ENCODE results near the gene LRRC1.

Gene LRRC1

DNA sequence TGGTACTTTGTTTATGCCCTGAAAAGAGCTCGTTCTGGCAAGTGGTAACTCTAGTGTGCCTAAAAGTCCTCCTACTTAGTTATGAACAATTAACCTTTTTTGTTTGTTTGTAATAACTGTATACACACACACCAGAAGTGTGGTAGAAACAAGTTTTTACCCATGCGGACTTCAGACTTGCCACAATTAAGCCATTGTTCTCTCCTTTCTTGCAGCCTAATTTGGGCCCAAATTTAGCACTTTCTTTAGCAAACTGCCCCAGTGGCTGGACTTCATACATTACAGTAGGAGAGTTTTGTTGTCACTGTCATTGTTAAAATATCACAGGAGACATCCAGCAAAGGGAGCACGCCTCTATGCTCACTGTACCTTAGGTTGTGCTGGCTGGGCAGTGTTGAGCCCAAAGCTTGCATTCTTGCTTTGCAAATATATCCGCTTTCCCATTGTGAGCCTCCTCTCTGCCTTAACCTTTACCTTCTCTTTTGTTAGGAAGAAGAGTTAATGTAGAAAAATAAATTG, 53.0 kb downstream of the LRRC1 start:
- DNase-seq (ENCODE audit: low read depth in 2 of 2), result no peak

DNA sequence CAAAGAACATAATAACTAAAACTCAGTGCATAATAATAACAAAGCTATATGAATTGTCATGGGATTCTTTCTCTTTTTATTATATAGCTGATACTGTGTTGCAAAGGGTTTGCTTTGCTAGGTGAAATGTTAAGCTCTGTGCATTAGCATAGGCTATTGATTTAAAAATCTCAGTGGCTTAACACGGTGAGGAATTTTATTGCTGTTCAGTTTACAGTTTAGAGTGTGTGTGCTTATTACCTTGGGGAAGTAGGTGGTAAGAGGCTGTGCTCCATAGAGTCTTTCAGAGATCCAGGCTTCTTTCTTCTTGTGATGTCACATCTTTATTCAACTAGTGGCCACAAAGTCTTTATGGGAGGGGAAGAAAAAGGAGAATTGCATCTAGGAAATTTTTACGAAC, 55.7 kb downstream of the LRRC1 start:
- no peak for DNase-seq (ENCODE audit: low read depth in 2 of 2)

DNA sequence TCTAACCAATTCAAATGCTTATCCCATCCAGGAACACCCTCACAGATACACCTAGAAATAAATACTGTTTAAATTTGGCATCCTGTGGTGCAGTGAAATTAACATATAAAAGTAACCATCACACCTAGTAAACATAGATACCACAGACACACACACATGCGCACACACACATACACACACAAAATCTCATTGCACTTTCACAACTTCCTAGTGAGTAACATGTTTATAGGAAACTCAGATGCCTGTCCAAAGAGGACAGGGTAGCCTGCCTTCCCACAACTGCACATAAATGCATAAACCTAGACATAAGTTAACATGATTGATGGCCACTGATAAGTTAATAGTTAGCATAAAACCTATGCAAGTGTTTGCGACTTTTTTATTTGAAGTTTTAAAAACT, 56.8 kb downstream of the LRRC1 start:
- no peak for DNase-seq (ENCODE audit: low read depth in 2 of 2)

DNA sequence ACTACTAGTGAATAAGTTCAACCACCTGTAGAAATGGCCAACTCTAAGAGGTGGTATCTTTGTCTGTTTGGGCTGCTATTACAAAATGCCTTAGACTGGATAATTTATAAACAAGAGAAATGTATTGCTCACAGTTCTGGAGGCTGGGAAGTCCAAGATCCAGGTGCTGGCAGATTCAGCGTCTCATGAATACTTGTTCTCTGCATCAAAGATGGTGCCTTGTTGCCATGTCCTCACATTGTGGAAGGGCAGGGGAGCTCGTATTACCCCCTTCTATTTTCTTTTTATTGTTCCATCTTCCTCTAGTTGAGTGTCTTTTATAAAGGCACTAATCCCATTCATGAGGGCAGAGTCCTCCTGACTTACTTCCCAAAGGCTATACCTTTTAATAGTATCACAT, 58.0 kb downstream of the LRRC1 start:
- DNase-seq (ENCODE audit: low read depth in 2 of 2), result no peak

DNA sequence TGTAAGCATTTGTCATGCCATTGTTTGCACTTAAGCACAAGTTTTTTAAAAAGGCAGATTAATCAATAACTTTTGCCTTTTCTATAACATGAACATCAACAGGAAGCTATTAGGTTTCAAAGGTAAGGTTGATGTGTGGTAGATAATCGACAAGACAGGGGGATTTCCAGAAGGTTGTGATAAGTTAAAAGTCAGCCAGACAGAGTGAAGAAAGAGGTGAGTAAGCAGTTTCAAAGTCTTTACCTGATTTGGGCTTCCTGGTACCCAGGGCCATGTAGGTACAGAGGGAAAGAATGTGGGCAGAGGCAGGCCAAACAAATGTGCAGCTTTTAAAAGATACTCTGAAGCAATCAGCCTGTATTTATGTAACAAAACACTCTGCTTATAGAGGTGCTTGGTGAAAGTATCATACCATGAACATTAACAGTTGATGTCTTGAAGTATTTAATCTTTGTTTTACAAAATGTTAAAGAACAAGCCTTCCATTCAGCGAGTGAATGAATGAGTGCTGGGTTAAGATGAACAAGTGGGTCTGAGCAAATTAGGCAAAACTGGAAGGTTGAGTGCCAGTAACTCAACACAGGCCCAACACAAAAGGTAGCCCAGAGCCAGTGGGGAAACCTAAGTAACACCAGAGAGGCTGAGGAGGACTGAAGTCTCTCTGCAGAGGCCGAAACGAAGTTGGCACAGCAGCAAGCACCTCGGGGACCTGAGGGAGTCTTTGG, 60.2 kb downstream of the LRRC1 start:
- no peak for DNase-seq (ENCODE audit: low read depth in 2 of 2)

DNA sequence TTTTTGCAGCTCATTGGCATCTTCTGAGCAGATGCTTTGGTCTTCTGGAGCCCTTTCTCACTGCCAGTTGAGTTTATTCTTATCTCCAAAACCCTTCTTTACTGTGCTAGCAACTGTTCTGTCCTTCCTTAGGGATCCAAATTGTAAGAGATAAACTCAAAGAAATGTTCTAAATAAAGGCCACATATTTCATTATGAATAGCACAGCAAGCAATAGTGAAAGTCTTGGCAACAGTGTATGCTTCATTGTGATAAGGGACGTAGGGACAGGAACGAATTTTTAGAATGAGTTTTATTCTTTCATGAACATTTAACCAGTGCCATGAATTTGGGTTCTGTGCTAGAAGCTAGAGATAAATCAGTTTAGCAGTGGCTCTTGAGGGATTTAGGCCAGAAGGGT, 61.1 kb downstream of the LRRC1 start:
- DNase-seq (ENCODE audit: low read depth in 2 of 2), result no peak

DNA sequence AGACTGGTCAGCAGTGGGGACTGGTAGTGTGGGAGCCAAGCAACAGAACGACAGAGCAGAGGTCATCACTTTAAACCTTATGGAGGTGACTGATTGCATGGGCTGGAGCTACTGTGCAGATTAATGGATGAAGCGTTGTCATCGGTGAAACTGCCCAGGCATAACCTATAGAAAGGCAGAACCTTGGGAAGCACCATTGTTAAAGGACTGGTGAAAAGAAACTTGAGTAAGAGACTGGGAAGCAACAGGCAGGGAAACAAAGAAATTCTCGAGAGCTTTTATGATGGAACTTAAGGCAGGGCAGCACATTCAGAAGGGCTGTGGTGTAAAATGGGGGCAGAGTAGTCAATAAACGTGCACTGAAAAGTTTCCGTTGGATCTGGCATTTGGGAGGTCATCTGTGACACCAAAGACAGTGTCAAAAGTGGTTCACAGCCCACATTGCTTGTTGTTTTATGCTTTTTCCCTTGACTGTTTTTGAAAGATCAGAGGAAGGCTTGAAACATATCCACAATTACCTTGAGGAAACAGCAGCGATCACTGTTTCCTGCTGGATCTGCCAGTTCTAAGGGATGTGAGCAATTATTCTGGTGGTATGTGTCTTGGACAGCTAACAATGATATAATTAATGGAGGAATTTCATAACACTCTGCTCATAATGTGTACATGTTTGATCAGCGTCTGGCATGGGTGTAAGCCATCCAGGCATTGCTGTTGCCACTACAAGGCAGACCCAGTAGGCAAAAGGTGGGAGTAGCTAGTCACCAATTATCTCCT, 62.7 kb downstream of the LRRC1 start:
- DNase-seq (ENCODE audit: low read depth in 2 of 2), result no peak

DNA sequence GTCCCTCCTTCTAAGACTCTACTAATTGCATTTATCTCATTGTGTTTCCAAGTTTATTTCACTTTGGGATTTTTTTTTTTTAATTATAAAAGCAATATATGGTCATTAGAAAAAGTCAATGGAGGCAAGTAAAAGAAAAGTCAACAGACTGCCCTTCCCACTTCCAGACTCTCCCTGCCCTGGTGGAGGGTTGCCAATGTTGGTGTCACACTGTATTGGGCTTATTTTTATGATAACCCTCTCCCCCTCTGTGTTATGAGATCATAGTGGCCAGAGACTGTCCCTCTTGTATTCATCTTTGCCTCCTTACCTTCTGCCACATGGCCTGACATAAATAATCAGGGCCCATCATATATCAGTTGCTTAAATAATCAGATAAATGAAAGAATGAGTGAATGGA, 63.4 kb downstream of the LRRC1 start:
- DNase-seq (ENCODE audit: low read depth in 2 of 2), result no peak

DNA sequence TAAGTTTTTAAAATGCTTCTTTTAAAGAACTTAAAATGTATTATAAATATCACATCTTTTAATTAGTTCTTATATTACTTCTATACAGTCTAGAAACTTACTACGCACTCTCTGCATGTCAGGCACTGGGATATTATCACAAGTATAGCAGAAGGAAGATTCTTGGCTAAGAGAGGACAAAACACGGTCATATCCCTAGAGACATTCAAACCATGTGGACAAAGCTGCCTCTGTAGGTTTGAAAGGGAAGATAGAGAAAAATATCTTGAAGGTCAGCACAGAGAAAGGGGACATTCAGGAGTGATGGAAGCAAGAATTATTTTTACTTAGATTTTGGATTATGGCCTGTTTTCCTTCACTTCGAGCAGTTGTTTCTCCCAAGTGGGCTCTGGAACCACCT, 64.1 kb downstream of the LRRC1 start:
- no peak for DNase-seq (ENCODE audit: low read depth in 2 of 2)

DNA sequence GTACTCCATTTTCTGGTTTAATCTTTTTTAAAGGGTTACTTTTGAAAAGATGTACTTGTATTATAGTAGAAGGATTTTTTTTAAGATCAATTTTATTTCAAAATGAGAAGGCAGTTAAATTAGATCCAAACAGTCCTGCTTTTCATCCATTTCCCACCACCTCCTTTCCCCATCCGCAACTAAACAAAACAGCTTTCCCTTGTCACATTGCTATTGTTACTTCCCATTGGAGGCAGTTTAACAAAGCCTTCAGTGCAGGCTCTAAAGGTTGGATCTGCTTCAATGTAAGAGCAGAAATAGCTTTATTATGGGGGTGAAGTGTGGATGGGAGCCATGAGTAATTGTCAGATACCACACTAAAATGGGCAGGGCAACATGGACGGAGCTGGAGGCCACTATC, 65.7 kb downstream of the LRRC1 start:
- DNase-seq (ENCODE audit: low read depth in 2 of 2), result no peak

DNA sequence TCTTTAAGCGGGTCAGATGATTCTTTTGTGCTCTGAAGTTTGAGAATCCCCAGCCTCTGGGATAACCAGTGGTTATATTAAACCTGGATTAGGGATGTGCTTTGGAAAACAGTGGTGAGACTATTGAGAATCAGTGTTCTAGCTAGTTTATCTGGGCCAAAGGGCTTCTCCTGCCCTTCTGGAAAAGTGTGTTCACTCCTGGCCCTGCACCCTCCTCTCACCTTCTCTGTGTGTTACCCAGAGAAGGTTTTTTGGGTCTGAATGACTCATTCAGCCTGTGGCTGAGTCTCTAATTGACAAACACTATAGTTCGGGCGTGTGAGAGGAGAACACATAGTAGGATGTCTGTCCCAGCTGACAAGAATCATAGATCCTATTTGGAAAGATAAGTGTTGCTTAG, 66.7 kb downstream of the LRRC1 start:
- DNase-seq (ENCODE audit: low read depth in 2 of 2), result no peak

DNA sequence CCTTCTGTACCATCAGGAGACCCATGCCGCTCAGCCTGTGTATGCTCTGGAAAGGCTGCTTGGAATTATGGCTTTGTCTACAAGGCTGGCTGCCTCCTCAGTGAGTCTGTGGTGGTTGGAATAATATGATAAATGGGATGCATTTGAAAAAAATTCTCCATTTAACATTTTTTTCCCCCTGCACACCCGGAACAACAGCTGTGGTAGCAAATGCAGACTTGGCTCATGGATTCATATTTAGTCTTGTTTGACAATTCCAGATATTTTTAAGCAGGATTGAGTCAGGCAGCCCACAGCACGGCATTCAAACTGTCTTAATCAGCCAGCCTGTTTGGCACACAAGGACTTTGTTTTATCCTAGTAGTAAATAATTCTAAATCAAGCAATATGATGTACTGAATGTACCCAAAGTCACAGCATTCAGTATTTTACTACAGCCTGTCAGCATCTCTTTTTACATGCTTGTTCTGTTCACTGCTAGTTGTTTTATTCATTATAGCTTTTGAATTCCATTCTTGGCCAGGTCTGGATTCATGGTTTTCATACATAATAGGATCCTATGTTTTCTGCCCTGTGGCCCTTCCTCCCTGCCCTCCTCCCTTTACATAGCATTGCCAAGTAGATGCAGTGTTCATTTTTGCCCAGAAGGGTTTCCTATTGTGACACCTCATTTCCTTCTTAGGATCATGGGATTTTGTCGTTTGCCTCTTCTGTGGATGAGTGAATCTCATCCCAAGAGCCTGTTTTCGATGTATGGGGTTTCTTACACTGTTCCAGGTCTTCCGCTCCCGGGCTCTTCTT, 68.1 kb downstream of the LRRC1 start:
- no peak for DNase-seq (ENCODE audit: low read depth in 2 of 2)

DNA sequence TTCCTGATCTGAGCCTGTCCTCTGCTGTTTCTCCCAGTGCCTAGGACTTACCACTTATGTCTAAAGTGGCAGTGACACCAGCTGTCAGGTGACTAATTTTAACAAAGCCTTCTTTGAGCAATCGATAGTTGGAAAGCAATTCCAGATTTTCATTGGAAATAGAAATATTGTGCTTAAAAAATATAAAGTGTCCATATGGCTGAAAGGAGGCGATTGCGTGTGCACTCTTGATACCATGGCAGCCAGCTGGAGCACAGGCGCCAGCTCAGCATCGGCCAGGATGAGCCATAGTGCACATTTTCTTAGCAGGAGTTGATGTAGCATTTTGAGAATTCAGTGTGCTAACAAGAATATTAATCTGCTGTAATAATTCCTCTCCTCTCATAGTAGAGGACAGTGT, 70.0 kb downstream of the LRRC1 start:
- DNase-seq (ENCODE audit: low read depth in 2 of 2), result no peak

DNA sequence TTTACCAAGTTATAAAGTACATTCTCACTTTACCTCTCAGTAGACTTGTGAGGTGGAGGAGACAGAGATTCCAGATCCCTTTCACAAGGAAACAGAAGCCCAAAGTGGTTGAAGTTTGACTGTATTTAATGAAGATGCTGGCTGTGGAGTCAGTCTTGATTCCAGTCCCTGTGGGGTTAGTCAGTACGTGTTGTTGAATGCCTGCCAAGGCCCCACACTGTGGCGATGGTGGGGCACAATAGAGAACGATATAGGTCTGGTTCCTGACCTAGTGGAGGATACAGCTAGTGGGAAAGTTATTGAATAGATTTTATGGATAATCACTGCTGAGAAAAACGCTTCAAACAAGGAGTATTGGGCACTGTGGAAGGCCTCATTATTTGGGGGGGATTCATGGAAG, 71.4 kb downstream of the LRRC1 start:
- DNase-seq (ENCODE audit: low read depth in 2 of 2), result no peak

DNA sequence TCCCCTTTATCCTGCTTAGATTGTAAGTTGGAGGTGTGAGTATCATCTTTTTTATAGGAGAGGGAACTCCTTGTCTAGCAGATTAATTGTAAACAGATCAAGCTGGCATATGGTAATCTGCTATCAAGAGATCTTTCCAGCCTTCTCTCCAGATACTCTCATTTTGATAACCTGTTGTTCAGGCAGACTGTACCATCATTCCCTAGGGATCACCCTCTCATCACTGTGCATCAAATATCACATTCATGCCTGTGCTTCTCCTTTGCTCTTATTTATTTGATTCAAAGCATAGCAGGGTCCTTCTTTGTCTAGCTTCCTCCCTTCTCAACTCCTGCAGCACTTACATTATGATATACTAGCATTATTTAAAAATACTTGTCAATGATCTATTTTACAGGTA, 73.8 kb downstream of the LRRC1 start:
- no peak for DNase-seq (ENCODE audit: low read depth in 2 of 2)

DNA sequence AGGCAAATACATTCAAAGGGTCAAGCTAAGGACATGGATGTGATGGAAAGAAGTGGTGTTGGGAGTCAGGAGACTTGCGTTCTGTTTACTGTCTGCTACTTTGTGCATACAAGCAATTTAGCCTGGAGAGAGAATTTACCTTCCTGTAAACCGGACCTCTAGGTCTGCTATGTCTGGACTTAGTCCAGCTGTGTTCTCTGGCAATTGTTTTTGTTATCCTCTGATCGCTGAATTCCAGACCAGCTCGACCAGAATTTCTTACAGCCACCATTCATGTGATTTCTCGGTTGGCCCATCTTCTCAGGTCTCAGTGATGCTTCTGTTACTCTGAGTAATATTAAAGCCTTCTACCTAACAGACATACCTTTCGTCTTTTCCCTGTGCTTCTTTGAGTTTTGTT, 75.2 kb downstream of the LRRC1 start:
- DNase-seq (ENCODE audit: low read depth in 2 of 2), result no peak

DNA sequence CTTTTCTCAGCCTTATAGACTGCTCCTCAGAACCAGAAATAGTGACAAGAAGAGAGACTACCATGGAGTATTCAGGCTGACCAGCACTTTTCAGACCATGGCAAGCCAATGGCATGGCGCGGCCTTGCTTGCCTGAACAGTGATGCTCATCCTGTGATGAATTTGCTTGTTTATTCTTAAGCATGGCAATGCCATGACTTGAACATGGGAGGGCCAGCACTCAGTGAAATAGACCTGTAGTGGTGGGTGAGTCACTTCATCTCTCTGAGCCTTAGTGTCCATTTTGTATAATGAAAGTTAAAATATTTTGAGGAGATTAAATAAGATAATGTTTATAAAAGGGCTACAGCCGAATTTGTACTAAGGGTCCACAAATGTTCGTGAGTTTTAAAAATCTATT, 79.1 kb downstream of the LRRC1 start:
- no peak for DNase-seq (ENCODE audit: low read depth in 2 of 2)

DNA sequence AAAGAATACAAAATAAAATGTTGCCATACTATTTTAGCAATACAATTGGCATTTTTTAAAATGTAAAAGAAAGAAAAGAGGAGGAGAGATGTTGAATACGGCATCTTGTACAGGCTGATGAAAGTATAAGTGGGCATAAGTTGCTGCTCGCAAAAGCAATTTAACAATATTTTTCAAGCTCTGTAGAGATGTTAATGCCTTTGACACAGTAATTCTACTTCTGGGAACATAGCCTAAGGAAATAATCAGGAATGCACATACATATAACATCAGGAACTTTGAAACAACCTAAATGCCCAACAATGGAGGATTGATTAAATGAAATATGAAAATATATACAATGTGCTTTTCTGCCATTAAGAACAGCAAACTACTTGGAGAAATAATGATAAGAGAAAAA, 80.2 kb downstream of the LRRC1 start:
- DNase-seq (ENCODE audit: low read depth in 2 of 2), result no peak

DNA sequence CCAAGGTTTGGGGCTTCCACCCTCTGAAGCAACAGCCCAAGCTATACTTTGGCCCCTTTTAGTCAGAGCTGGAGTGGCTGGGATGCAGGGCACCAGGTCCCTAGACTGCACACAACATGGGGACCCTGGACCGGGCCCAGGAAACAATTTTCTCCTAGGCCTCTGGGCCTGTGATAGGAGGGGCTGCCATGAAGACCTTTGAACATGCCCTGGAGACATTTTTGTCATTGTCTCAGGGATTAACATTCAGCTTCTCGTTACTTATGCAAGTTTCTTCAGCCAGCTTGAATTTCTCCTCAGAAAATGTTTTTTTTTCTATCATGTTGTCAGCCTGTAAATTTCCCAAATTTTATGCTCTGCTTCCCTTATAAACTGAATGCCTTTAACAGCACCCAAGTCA, 82.3 kb downstream of the LRRC1 start:
- no peak for DNase-seq (ENCODE audit: low read depth in 2 of 2)

DNA sequence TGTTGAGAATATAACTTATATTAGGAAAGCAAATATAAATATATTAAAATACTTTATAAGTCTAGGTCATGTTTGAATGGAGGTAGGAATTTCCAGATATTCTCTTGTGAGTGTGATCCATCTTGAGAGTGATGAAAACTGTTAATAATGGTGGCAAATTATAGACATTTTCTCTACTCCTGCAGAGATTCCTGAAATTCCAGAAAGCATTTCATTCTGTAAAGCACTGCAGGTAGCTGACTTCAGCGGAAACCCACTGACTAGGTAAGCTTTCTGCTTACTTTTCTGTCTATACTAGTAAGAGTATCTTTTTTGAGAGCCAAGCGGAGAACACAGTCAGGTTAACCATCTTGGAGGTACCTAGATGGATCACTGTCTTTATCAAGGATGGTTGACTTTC, 84.0 kb downstream of the LRRC1 start:
- no peak for DNase-seq (ENCODE audit: low read depth in 2 of 2)

DNA sequence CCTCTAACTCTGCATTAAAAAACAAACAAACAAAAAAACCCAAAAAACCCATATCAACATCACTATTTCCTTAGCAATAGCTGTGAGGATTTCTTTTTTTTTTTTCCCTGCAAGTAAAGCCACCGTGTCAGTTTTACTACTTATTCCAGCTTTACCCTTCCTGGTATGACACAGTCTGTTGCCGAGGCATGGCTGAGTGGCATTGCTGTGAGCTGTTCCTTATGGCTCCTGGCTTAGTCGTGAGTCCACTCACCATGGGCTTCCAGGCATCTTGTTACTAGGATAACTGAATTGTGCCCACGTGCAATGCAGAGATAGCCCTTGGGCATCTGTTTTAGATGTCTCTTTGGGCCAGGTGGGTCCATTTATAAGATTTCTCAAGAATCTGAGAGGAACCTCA, 84.8 kb downstream of the LRRC1 start:
- DNase-seq (ENCODE audit: low read depth in 2 of 2), result no peak

DNA sequence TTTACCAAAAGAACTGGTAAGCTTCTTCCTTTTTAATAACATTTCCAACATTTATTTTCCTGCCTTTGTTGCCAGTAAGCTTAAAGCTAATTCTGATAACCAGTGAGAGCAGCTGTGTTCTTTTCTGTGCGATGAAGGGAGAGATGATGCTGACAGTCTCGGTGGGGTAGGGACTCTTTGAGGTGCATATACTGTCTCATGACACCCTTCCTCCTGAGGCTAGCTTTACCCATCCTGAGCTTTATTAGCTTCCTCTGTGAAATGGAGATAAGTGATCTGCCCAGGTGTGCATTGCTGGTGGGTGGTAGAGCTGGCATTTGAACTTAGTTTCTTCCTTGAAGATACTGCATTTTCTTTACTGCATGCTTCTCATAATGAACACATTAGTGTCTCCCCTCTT, 92.5 kb downstream of the LRRC1 start:
- DNase-seq (ENCODE audit: low read depth in 2 of 2), result no peak

DNA sequence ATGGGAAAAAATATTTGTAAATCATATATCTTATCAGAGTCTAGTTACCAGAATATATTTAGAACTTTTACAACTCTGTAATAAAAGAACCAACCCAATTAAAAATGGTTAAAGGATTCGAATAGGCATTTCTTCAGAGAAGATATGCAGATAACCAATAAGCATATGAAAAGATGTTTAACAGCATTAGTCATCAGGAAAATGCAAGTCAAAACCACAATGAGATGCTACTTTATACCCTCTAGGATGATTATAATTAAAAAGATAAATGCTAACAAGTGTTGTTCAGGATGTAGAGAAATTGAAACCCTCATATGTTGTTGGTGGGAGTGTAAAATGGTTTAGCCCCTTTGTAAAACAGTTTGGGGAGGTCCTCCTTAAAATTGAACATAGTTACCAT, 94.1 kb downstream of the LRRC1 start:
- no peak for DNase-seq (ENCODE audit: low read depth in 2 of 2)
